Smooth muscle cell of bladder (primary cell): ENCODE results near the gene KMT2E. TPM values are rescaled to one million over a fixed set of nuclear protein-coding genes. Genes with fewer than 3 reads are reported as not detected.

Experiments
- total RNA-seq: library from RNA; depleted of rRNA; stranded (reverse); fragments of >200 nt; gene quantifications from 2 replicates; pipeline ENCODE4 v1.2.3, GENCODE V29; 2014

The KMT2E gene, protein sequence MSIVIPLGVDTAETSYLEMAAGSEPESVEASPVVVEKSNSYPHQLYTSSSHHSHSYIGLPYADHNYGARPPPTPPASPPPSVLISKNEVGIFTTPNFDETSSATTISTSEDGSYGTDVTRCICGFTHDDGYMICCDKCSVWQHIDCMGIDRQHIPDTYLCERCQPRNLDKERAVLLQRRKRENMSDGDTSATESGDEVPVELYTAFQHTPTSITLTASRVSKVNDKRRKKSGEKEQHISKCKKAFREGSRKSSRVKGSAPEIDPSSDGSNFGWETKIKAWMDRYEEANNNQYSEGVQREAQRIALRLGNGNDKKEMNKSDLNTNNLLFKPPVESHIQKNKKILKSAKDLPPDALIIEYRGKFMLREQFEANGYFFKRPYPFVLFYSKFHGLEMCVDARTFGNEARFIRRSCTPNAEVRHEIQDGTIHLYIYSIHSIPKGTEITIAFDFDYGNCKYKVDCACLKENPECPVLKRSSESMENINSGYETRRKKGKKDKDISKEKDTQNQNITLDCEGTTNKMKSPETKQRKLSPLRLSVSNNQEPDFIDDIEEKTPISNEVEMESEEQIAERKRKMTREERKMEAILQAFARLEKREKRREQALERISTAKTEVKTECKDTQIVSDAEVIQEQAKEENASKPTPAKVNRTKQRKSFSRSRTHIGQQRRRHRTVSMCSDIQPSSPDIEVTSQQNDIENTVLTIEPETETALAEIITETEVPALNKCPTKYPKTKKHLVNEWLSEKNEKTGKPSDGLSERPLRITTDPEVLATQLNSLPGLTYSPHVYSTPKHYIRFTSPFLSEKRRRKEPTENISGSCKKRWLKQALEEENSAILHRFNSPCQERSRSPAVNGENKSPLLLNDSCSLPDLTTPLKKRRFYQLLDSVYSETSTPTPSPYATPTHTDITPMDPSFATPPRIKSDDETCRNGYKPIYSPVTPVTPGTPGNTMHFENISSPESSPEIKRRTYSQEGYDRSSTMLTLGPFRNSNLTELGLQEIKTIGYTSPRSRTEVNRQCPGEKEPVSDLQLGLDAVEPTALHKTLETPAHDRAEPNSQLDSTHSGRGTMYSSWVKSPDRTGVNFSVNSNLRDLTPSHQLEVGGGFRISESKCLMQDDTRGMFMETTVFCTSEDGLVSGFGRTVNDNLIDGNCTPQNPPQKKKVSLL (N-terminal part only)
- total RNA-seq = 67.3 and 82.1 TPM in 2 replicates

DNA sequence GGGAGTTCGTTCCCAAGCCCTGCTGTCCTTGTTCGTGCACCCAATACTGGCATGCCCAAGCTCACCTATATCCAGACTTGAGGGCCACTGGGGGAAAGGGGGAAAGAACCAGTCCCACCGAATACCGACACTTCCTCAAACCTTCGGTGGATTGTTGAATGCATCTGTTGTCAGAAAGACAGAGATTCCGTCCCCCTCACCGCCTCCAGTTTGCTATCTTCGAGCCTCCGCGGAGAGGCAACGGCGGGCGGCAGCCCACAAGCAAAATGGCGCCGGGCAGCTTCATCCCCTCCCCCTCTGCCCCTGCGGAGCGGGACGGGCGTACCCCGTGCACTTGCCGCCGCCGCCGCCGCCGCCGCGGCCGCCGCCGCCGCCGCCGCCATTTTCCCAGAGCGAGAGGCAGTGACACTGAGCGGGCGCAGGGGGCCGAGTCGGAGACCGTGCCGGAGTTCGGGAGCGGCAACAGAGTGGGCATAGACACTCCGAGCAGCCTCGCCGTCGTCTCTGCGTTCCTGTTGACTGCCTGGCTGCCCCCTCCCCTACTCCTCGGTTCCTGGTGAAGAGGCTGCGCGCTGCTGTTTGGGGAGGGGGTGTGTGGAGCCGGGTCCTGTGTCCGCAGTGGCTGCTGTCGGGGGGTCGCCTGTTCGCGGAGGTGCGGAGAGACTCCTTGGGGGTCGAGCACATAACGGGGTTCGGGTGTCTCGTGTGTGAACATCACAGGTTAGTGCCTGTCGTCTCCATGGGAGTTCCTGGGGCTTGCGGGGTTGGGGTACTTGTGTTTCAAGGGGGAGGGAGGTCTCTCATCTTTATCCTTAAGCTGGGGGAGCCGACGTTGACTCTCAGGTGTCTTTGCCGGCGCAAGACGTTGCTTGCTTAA is at the start of gene KMT2E:
KMT2E (plus strand) TSS at position 390 of the 877 bp plus-strand sequence. CDS start 26,748 bp downstream, outside the sequence.

